NCI-H82 treated with DMSO at 0.1 percent for 48 hours (cell line): ENCODE measurements around the gene SPHKAP.
"Not testable (repeated sequence)": the region's sequence is repeated elsewhere in the genome, so short reads cannot be mapped to it uniquely, and the experiment has no call there.

ENCODE experiments used
- DNase-seq: peaks from one replicate; lab custom pipeline; 2025; ENCODE audit not compliant: unreplicated experiment; lab: John Stamatoyannopoulos, UW

Gene SPHKAP, protein sequence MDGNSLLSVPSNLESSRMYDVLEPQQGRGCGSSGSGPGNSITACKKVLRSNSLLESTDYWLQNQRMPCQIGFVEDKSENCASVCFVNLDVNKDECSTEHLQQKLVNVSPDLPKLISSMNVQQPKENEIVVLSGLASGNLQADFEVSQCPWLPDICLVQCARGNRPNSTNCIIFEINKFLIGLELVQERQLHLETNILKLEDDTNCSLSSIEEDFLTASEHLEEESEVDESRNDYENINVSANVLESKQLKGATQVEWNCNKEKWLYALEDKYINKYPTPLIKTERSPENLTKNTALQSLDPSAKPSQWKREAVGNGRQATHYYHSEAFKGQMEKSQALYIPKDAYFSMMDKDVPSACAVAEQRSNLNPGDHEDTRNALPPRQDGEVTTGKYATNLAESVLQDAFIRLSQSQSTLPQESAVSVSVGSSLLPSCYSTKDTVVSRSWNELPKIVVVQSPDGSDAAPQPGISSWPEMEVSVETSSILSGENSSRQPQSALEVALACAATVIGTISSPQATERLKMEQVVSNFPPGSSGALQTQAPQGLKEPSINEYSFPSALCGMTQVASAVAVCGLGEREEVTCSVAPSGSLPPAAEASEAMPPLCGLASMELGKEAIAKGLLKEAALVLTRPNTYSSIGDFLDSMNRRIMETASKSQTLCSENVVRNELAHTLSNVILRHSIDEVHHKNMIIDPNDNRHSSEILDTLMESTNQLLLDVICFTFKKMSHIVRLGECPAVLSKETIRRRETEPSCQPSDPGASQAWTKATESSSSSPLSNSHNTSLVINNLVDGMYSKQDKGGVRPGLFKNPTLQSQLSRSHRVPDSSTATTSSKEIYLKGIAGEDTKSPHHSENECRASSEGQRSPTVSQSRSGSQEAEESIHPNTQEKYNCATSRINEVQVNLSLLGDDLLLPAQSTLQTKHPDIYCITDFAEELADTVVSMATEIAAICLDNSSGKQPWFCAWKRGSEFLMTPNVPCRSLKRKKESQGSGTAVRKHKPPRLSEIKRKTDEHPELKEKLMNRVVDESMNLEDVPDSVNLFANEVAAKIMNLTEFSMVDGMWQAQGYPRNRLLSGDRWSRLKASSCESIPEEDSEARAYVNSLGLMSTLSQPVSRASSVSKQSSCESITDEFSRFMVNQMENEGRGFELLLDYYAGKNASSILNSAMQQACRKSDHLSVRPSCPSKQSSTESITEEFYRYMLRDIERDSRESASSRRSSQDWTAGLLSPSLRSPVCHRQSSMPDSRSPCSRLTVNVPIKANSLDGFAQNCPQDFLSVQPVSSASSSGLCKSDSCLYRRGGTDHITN (N-terminal part only)

DNA sequence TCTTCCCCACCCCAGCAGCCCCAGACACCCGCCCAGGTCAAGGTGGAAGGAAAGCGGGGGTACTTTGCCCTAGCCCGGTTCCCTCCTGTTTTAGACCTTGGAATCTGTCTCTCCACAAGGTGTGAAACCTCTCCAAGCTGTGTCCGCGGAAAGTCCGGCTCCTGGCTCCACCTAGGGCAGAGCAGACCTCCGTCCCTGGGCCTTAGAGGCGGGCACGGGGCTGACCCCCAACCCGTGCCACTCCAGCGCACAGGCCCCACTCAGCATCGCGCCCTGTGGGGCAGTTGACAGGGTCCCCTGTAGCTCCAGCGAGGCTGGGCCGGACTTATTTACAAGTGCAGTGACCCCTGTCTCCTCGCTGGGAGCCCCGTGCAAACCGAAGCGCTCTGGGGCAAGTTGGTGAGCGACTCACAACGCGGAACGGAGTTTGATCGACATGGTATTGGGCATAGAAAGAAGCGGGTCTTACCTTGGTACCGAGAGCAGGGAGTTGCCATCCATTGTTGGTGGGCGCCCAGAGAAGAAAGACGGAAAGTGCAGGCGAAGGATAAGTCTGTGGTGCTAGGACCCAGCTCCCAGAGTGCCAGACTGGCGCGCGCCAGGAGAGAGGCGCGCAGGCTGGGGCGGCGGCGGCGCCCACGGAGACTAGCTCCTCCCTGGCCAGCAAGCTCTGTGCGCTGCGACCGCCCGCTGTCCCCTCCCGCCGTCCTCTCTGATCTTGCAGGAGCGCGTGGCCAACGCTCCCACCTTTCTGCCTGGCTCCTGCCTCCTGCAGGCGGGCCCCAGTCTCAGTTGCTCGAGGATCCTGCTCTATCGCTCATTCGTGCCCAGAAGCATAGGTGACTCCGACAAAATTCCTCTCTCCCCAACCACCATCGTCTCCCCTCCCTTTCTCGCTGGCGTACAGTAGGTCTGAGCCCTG is at the start of gene SPHKAP:
TSS of gene SPHKAP (minus strand) at position 590 of the 922 bp plus-strand sequence. CDS start at position 501, 89 bp downstream.
- no peak for DNase-seq

DNA sequence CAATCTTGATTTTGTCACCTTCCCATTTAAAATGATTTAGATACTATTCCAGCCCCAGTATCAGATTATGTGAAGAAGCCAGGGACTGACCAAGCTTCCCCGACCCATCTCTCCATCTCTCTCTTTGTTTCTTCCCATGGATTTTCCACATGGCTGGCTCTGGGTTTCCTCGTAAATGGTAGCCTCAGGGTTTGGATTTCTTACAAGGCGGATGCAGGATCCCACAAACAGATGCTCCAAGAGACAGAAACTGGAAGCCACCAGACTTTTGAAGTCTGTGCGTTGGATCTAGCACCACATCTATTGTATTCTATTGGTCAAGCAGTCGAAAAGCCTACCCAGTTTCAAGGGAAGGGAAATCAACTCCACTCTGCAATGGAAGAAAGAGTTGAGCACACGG is 46.0 kb upstream of the SPHKAP start:
- DNase-seq, result no peak

DNA sequence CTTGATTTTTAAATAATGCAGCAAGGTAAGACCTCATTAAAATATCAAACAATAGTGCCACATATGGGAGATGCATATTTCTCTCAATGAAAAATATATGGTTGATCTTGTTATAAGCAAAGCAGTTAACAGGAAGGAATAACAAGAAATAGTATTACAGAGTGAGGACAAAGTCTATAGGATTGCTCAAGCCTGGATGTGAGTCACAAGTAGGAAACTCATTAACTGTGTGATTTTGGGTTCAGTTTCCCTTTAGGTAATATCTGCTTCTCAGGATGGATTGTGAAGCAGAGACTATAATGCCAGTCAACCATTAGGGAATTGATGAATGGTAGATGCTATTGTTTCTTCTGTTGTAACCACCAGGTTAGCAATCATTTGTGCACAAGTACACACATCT is 42.9 kb upstream of the SPHKAP start:
- DNase-seq, result no peak

DNA sequence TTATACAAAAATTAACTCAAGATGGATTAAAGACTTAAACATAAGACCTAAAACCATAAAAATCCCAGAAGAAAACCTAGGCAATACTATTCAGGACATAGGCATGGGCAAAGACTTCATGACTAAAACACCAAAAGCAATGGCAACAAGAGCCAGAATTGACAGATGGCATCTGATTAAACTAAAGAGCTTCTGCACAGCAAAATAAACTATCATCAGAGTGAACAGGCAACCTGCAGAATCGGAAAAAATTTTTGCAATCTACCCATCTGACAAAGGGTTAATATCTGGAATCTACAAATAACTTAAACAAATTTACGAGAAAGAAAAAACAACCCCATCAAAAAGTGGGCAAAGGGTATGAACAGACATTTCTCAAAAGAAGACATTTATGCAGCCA is 37.1 kb upstream of the SPHKAP start:
- not testable (repeated sequence) for DNase-seq

DNA sequence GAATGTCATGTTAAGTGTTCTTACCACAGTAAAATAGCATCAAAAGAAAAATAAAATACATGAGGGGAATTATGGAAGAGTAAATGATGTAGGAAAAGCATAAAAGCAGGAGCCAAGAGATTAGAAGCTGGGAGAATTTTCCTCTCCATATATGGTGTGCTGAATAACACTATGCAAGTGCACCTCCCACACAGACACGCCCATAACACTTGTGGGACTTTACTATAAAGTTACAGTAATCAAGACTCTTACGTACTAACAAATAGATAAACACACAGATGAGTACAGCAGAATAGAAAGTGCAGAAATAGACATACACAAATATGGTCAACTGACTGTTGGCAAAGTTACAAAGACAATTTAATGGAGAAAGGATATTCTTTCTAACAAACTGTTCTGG is 16.0 kb upstream of the SPHKAP start:
- DNase-seq, result no peak

DNA sequence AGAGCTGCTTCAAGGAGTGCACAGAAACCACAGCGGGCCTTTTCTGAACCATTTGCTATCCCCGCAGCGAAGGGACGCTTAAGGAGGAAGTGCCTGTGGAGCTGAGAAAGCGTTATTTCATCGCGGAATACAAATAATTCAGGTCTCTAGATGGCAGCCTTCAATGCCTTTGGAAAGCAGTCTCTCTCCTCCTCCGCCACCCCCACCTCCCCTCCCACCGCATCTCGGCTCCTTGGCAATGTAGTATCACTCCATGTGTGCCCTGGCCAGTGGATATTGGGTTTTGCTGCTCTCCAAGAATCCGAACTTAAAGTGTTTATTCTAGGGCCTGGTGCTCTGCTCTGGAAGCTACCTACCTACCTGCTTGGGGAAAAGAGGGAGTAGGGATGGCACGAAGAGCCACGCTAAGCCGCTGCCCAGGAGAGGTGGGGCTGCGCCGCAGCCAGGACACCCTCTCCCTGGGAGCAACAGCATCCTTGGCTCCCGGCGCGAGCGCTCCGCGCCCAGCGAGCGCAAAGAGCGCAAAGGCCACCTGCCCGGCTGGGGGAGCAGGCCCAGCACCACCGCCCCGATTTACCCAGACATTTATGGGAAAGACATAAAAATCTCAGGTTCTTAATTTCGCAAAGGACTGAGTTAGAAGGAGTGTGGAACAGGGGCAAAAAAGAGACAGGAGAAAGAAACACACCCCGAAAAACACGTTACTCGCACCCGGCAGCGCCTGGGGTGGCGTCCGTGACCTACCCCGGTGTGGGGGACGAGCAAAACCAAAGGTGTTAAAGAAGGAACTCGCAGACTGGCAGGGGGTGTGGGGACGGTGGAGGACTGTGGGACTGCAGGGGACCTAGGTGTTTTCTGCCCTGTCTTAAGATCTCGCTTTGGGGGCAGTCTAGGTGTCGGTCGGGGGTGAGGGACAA is 1.0 kb downstream of the SPHKAP start:
- DNase-seq, result no peak

DNA sequence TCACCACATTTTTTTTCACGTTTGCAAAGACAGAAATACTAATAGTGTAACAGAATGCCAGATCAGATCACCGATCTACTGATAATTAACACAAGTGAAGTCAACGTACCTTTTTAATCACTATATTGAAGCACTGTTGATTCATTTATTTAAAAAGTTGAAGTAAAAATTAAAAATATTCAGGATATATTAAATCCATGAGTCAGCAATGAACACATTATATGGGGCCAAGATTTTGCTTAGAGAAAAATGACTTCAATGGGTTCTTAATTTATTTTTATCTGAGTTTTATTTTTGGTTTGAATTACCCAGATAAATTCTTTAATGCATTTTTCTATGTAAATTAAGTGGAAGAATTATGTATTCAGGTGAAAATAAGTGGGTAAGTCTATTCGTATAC is 14.2 kb downstream of the SPHKAP start:
- DNase-seq, result no peak

DNA sequence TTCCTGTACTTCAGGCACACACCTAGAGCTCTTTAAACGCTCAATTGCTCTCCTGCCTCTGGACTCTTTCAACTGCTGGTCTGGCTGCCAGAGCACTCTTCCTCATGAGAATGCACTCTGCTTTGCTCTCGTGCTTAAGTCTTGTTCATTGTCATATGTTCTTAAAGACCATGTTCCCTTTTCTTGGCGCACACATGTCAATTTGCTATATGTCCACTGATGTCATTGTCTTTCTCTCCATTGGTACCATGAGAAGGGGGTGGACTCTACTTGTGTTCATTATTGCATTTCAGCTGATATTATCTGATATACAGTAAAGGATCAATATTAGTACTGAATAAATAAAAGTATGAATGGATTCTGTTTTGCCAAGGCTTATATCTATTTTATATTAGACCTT is 16.8 kb downstream of the SPHKAP start:
- DNase-seq, result no peak

DNA sequence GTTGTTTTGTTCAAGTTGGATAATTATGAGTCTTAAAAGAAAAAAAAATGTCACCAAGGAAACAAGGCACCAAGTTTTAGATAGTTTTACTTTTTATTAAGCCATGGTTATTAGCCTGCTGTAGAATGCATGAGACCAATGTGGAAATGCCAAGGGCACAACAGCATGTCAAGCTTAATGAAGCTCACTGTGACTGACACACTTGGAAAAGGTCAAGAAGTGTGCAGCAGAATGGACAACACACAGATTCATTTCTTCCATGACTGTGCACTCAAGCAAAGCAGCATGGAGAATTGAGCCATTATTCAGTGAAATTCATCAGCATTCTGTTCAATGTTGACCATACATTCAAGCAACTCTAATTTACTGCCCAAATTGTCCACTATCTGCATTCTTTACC is 23.6 kb downstream of the SPHKAP start:
- DNase-seq, result no peak

DNA sequence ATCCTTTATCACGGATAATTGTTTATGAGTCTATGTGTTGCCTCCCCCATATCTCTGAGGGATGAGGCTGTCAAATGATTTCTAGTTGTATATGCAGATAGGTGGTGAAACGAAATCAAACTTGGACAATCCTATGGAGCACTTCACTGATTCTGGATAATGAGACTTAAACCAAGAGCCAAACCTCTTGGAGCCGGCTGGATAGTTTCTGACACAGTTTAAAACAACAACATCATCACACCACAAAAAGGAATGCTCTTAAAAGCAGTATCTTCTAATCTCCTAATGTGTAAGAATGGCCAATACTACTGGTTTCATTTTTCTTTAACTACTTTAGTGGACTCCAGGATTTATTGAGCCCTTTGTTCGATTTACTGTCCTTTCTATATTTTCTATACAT is 36.5 kb downstream of the SPHKAP start:
- no peak for DNase-seq

DNA sequence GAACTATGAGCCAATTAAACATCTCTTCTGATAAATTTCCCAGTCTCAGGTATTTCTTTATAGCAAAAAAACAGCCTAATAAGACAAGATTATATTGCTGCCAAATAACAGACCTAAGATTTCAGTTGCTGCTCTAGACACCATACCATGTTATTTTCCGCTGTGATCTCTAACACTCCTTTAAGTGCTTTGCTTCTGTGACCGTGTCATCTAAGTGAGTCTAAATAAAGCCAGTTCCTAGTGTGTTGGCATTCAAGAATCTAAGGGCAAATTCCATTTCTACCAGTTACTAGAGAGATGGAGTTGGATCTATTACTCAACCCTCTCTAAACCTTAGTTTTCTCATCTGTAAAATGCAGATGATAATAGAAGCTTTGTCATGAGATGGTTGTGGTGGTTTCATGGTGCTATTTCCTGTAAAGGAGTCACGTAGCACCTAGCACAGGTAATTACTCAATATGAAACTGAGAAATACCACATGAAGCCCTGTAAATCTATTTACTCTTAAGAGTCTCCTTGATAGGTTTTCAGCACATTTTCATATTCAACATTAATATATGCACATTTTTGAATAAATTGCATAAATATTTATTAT is 40.5 kb downstream of the SPHKAP start:
- DNase-seq, result no peak

DNA sequence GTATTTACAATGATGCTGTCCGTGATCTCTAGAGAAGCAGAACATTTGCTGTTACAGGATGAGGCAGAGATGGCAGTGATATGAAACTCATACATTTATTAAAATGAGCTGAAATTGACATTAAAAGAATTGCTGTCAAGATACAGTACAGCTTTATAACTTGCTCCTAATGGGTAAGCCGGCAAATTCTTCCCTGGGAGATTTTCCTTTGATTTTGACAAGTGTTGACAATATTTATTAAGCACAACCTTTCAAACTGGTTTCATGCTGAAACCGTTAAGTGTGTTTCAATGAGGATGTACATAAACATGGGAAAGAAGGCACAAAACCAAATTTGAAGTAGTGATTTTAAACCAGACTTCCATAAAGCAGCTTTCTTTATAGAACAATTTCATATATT is 45.5 kb downstream of the SPHKAP start:
- no peak for DNase-seq

DNA sequence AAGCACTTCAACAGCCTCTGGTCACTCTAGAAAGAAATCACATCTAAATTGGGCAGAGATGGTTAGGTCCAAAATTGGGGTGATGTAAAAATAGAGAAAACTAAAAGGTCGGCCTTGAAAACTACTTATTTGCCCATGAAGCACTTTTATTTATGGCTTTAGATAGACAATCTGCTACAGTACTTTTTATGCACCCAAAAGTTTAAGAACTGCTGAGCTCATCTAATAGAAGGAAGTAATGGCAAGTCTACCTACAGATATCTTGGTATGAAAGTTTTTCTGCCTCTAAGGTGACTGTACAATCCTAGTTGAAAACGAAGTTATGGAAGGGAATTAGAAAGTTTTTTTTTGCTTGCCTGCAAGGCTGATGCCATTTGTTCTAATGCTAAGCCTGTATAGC is 46.2 kb downstream of the SPHKAP start:
- no peak for DNase-seq

DNA sequence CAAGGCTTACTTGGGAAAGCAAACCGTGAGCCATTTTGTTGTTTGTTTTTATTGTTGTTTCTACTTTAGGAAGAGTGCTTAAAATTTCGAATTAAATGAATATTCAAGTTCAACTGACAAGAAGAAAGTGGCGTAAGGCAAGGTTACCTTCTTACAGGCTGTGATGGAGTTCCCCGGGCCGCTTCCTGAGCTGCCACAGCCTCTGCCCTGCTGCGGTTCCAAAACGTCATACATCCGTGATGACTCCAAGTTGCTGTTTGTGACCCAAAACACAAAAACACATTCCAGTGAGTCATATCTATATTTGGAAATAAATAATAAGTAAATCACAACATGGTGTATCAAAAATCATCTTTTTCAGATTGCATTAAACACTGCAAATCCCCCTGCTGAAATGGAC is 49.7 kb downstream of the SPHKAP start:
- no peak for DNase-seq

DNA sequence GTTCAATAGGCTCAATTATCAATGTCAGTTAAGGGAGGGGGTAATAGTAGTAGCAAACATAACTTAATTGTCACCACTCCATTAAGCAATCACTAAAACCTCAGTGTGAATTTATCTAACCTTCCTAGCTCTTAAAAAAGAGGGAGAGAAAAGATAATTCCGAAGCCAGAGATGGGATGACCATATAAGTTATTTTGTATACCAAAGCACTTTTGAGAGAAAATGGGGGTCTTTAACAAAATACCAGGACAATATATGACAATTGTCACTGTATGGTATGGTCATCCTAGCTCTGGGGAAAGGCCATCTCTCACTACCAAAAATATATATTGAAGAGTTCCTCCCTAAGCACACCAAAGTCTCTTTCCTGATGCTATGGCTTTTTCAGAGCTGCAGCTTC is 55.1 kb downstream of the SPHKAP start:
- DNase-seq, result no peak

DNA sequence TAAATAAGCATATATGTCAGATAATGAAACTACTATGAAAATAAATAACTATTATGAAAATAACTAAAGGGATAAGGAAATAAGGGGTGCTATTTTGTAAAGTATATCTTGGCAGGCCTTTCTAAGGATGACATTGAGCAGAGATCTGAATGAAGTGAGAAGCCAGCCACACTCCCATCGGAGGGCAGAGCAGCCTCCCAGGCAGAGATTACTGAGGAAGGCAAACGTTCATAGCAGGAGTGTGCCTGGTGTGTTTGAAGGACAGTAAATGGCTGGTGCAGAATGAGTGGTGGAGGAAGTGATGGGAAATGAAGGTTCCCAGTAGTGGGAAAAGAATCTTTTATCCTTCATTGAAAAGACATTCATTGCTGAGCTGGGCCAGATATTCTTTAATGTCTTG is 62.5 kb downstream of the SPHKAP start:
- DNase-seq, result no peak

DNA sequence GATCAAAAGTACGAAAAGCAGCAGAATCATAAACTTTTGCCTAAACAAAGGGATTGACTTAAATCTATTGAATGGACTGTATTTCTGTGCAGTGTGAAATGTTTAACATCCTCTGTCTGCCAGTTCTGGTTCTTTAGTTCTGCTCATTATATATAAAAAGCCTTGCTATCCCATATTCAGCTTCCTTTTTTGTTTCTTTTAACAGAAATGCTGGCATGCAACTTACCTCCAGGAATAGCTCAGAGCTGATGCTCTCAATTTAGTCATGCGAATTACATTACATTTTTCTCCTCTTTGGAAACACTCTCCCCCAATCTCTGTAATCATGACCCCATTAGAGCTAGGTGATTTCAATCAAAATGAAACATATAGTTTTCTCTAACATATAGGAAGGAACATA is 73.6 kb downstream of the SPHKAP start:
- no peak for DNase-seq

DNA sequence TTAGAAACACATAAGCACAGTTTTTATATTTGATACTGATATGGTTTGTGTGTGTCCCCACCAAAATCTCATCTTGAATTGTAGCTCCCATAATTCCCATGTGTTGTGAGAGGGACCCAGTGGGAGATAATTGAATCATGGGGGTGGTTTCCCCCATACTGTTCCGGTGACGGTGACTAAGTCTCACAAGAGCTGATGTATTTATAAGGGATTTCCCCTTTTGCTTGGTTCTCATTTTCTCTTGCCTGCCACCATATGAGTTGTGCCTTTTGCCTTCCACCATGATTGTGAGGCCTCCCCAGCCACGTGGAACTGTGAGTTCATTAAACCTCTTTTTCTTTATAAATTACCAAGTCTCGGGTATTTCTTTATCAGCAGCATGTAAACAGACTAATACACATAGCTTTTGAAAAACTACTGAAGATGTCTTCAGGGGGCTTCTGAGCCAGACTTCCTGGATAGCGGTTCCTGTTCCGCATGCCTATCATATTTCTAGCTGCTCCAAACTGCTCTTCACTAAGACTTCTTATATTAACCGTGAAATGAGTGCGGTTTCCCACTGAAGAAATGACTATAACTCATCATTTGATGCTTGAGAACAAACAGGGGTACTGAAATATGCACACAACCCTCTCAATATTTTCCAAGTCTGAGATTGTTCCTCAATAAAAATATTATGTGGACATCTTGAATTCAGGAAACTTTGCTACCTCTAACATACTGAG is 75.8 kb downstream of the SPHKAP start:
- no peak for DNase-seq
